HepG2 (cell line): ENCODE data around the gene SMTN. TPM values are rescaled to one million over a fixed set of nuclear protein-coding genes. Genes with fewer than 3 reads are reported as not detected.
A peak's percentile ranks its signal among the peaks of the same experiment; 100 is the strongest.

Experiments used
- ASH2L ChIP-seq: fragments of 300-600, 200-600 bp; sonication (generic); IDR thresholded peaks from 2 replicates; pipeline ENCODE4 v1.7.0; 2017; ENCODE audit warnings: low read depth, mild to moderate bottlenecking, moderate library complexity, mixed read lengths, low read length; ENCODE audit not compliant: insufficient read length
- DPF2 ChIP-seq: sonication (generic); formaldehyde crosslinking; IDR thresholded peaks from 2 replicates; pipeline ENCODE4 v1.4.0; 2020; ENCODE audit warnings: mild to moderate bottlenecking, low read depth, missing genetic modification reagents, borderline replicate concordance
- ERF ChIP-seq: IDR thresholded peaks from 2 replicates; pipeline ENCODE4 v1.6.1; 2018; ENCODE audit warnings: missing biosample characterization, missing genetic modification reagents
- ETV6 ChIP-seq: sonication (generic); formaldehyde crosslinking; conservative IDR thresholded peaks from 2 replicates; pipeline ENCODE4 v1.4.0; 2020; ENCODE audit warnings: missing genetic modification reagents
- HMG20B ChIP-seq: conservative IDR thresholded peaks from 2 replicates; pipeline ENCODE4 v1.6.1; 2016; ENCODE audit warnings: missing genetic modification reagents, missing compliant biosample characterization
- HOXA7 ChIP-seq: sonication (generic); formaldehyde crosslinking; IDR thresholded peaks from 2 replicates; pipeline ENCODE4 v1.8.1; 2022; ENCODE audit warnings: mild to moderate bottlenecking, missing genetic modification reagents, moderate library complexity
- MLLT10 ChIP-seq: sonication (generic); formaldehyde crosslinking; IDR thresholded peaks from 2 replicates; pipeline ENCODE4 v1.4.0; 2020; ENCODE audit warnings: missing genetic modification reagents
- MTF2 ChIP-seq: sonication (generic); formaldehyde crosslinking; IDR thresholded peaks from 2 replicates; pipeline ENCODE4 v1.5.0; 2020; ENCODE audit warnings: missing genetic modification reagents, borderline replicate concordance
- NCOR1 ChIP-seq: fragments of 200-600 bp; sonication (generic); IDR thresholded peaks from 2 replicates; pipeline ENCODE4 v1.7.0; 2017; ENCODE audit warnings: antibody characterized with exemption, low read length, borderline replicate concordance
- PAXIP1 ChIP-seq: sonication (generic); formaldehyde crosslinking; conservative IDR thresholded peaks from 2 replicates; pipeline ENCODE4 v1.4.0; 2020; ENCODE audit warnings: mild to moderate bottlenecking, missing genetic modification reagents, moderate library complexity
- PCBP1 ChIP-seq: fragments of 200-400 bp; formaldehyde crosslinking; IDR thresholded peaks from 2 replicates; pipeline ENCODE4 v1.6.1; 2017; ENCODE audit warnings: mild to moderate bottlenecking, low read depth, low read length, borderline replicate concordance
- SALL2 ChIP-seq: sonication (generic); formaldehyde crosslinking; IDR thresholded peaks from 2 replicates; pipeline ENCODE4 v1.8.1; 2023; ENCODE audit warnings: mild to moderate bottlenecking, missing genetic modification reagents, inconsistent platforms
- SIN3A ChIP-seq: IDR thresholded peaks from 2 replicates; pipeline ENCODE4 v1.6.1; 2011; ENCODE audit warnings: low read depth, mild to moderate bottlenecking, control low read depth, low read length, borderline replicate concordance
- TBX2 ChIP-seq: sonication (generic); formaldehyde crosslinking; IDR thresholded peaks from 2 replicates; pipeline ENCODE4 v1.5.0; 2020; ENCODE audit warnings: missing genetic modification reagents, mild to moderate bottlenecking, borderline replicate concordance
- ZBTB7B ChIP-seq: sonication (generic); formaldehyde crosslinking; IDR thresholded peaks from 2 replicates; pipeline ENCODE4 v1.4.0; 2020; ENCODE audit warnings: missing genetic modification reagents
- ZNF136 ChIP-seq: sonication (generic); formaldehyde crosslinking; IDR thresholded peaks from 2 replicates; pipeline ENCODE4 v1.8.1; 2022; ENCODE audit warnings: low read depth, mild to moderate bottlenecking, moderate library complexity, missing genetic modification reagents
- ZNF280B ChIP-seq: sonication (generic); formaldehyde crosslinking; IDR thresholded peaks from 2 replicates; pipeline ENCODE4 v1.5.0; 2020; ENCODE audit warnings: missing genetic modification reagents, mild to moderate bottlenecking, borderline replicate concordance
- ZNF34 ChIP-seq: sonication (generic); formaldehyde crosslinking; IDR thresholded peaks from 2 replicates; pipeline ENCODE4 v1.4.0; 2020; ENCODE audit warnings: mild to moderate bottlenecking, missing genetic modification reagents, borderline replicate concordance
- ZNF362 ChIP-seq: sonication (generic); formaldehyde crosslinking; IDR thresholded peaks from 2 replicates; pipeline ENCODE4 v1.4.0; 2020; ENCODE audit warnings: missing genetic modification reagents, mild to moderate bottlenecking, borderline replicate concordance
- ZNF510 ChIP-seq: sonication (generic); formaldehyde crosslinking; IDR thresholded peaks from 2 replicates; pipeline ENCODE4 v1.4.0; 2020; ENCODE audit warnings: low read depth, mild to moderate bottlenecking, missing genetic modification reagents
- ZSCAN21 ChIP-seq: sonication (generic); formaldehyde crosslinking; IDR thresholded peaks from 2 replicates; pipeline ENCODE4 v1.8.0; 2022; ENCODE audit warnings: mild to moderate bottlenecking, missing genetic modification reagents, moderate library complexity, borderline replicate concordance
- ZSCAN29 ChIP-seq: sonication (generic); formaldehyde crosslinking; conservative IDR thresholded peaks from 2 replicates; pipeline ENCODE4 v1.4.0; 2020; ENCODE audit warnings: mild to moderate bottlenecking, missing genetic modification reagents
- polyA plus RNA-seq, 8 experiments: library from polyadenylated mRNA; depleted of rRNA in 3 of 8; stranded (reverse) in 7 of 8; unstranded in 1 of 8; fragments of >200 nt; fragmentation: Illumina TruSeq in 4 of 8; extraction: Trizol in 4 of 8; gene quantifications; 2 replicates each; pipeline versions ENCODE4 v1.2.1 to v1.2.3, GENCODE V29; 2011 to 2016; ENCODE audit warnings: low read depth in 4 of 8, missing spikeins in 1 of 8, mixed read lengths in 1 of 8; ENCODE audit not compliant: insufficient read depth in 1 of 8
- total RNA-seq, 5 experiments: library from RNA; depleted of rRNA; stranded (reverse); fragments of >200 nt; fragmentation: Illumina TruSeq; extraction: Trizol; gene quantifications; 2 replicates each; pipeline ENCODE4 v1.2.3, GENCODE V29; 2016; ENCODE audit warnings: low read depth in 1 of 5

SMTN gene
- total and polyA plus RNA-seq, 2 of the 13 experiments (the other 11 are each of a cell fraction or from before 2014, with no cell fraction given): 14.7 to 26.1 TPM

- TF ChIP-seq PAXIP1 (CRISPR knock-in tag) (peak; percentile 95), MTF2 (CRISPR knock-in tag) (no peak), ZNF34 (no peak), ASH2L (peak; percentile 64), ETV6 (0 out of 2 replicates have a peak, but pooled peaks have one; percentile 26), PCBP1 (0 out of 2 replicates have a peak, but pooled peaks have one; percentile 62), ZBTB7B (CRISPR knock-in tag) (0 out of 2 replicates have a peak, but pooled peaks have one; percentile 82), ZSCAN29 (CRISPR knock-in tag) (no peak), NCOR1 (peak; percentile 74; the same call in 1 of the 2 replicates), ZNF280B (no peak), ZNF510 (CRISPR knock-in tag) (0 out of 2 replicates have a peak, but pooled peaks have one; percentile 45), SALL2 (no peak), MLLT10 (CRISPR knock-in tag) (no peak), ZSCAN21 (peak; percentile 75; the same call in 1 of the 2 replicates), ZNF362 (CRISPR knock-in tag) (peak; percentile 70; the same call in 1 of the 2 replicates), SIN3A (no peak), TBX2 (CRISPR knock-in tag) (peak; percentile 97), ERF (CRISPR knock-in tag) (no peak; the same call in 1 of the 2 replicates), DPF2 (CRISPR knock-in tag) (peak; percentile 87), ZNF136 (CRISPR knock-in tag) (peak; percentile 90; the same call in 1 of the 2 replicates), HOXA7 (CRISPR knock-in tag) (no peak), HMG20B (CRISPR knock-in tag) (peak; percentile 70; the same call in 1 of the 2 replicates)
Measured at GRCh38 chr22:31055635-31056159, 25.4 kb upstream of the SMTN start (continued).
